Stimulated activated naive CD4-positive, alpha-beta T cell treated with Interleukin-2 at 50 U/mL for 16 hours (primary cell): ENCODE results near the gene BASP1.
"Not testable (repeated sequence)": the region's sequence is repeated elsewhere in the genome, so short reads cannot be mapped to it uniquely, and the experiment has no call there.

Source experiments
- DNase-seq: peaks from one replicate; lab custom pipeline; 2025; lab: John Stamatoyannopoulos, UW

Gene BASP1

GRCh38 chr5:17256171-17256570 lies 38.7 kb downstream of the BASP1 start:
- DNase-seq, result no peak

GRCh38 chr5:17256839-17257238 lies 39.4 kb downstream of the BASP1 start:
- no peak for DNase-seq

GRCh38 chr5:17257705-17258273 lies 40.4 kb downstream of the BASP1 start:
- no peak for DNase-seq

GRCh38 chr5:17258431-17258830 lies 41.0 kb downstream of the BASP1 start:
- no peak for DNase-seq

GRCh38 chr5:17259012-17259411 lies 41.6 kb downstream of the BASP1 start:
- not testable (repeated sequence) for DNase-seq

- DNase-seq, result no peak
These were observed 42.3 kb downstream of the BASP1 start for GRCh38 chr5:17259630-17260257.

GRCh38 chr5:17260549-17260948 lies 43.1 kb downstream of the BASP1 start:
- no peak for DNase-seq

- no peak for DNase-seq
These were observed 43.6 kb downstream of the BASP1 start for GRCh38 chr5:17261075-17261474.

- DNase-seq, result no peak
These were observed 47.6 kb downstream of the BASP1 start for GRCh38 chr5:17265041-17265440.

- DNase-seq, result no peak
These were observed 49.7 kb downstream of the BASP1 start for GRCh38 chr5:17267106-17267505.

GRCh38 chr5:17269201-17269600 lies 51.8 kb downstream of the BASP1 start:
- no peak for DNase-seq

GRCh38 chr5:17272111-17272510 lies 54.7 kb downstream of the BASP1 start:
- DNase-seq, result no peak

GRCh38 chr5:17275289-17276158 lies 58.1 kb downstream of the BASP1 start:
- no peak for DNase-seq

GRCh38 chr5:17276445-17276844 lies 59.0 kb downstream of the BASP1 start:
- no peak for DNase-seq

GRCh38 chr5:17277907-17278306 lies 60.5 kb downstream of the BASP1 start:
- no peak for DNase-seq

- DNase-seq, result no peak
These were observed 61.5 kb downstream of the BASP1 start for GRCh38 chr5:17278931-17279330.

GRCh38 chr5:17279487-17279886 lies 62.1 kb downstream of the BASP1 start:
- no peak for DNase-seq

- DNase-seq, result no peak
These were observed 65.1 kb downstream of the BASP1 start for GRCh38 chr5:17282283-17283120.

- DNase-seq, result no peak
These were observed 65.6 kb downstream of the BASP1 start for GRCh38 chr5:17283121-17283415.

GRCh38 chr5:17287501-17288155 lies 70.2 kb downstream of the BASP1 start:
- no peak for DNase-seq

- no peak for DNase-seq
These were observed 71.1 kb downstream of the BASP1 start for GRCh38 chr5:17288570-17288969.
